ENCODE results near the gene PGLYRP2.
"Not testable (repeated sequence)": the region's sequence is repeated elsewhere in the genome, so short reads cannot be mapped to it uniquely, and the experiment has no call there.

The PGLYRP2 gene, protein sequence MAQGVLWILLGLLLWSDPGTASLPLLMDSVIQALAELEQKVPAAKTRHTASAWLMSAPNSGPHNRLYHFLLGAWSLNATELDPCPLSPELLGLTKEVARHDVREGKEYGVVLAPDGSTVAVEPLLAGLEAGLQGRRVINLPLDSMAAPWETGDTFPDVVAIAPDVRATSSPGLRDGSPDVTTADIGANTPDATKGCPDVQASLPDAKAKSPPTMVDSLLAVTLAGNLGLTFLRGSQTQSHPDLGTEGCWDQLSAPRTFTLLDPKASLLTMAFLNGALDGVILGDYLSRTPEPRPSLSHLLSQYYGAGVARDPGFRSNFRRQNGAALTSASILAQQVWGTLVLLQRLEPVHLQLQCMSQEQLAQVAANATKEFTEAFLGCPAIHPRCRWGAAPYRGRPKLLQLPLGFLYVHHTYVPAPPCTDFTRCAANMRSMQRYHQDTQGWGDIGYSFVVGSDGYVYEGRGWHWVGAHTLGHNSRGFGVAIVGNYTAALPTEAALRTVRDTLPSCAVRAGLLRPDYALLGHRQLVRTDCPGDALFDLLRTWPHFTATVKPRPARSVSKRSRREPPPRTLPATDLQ

DNA sequence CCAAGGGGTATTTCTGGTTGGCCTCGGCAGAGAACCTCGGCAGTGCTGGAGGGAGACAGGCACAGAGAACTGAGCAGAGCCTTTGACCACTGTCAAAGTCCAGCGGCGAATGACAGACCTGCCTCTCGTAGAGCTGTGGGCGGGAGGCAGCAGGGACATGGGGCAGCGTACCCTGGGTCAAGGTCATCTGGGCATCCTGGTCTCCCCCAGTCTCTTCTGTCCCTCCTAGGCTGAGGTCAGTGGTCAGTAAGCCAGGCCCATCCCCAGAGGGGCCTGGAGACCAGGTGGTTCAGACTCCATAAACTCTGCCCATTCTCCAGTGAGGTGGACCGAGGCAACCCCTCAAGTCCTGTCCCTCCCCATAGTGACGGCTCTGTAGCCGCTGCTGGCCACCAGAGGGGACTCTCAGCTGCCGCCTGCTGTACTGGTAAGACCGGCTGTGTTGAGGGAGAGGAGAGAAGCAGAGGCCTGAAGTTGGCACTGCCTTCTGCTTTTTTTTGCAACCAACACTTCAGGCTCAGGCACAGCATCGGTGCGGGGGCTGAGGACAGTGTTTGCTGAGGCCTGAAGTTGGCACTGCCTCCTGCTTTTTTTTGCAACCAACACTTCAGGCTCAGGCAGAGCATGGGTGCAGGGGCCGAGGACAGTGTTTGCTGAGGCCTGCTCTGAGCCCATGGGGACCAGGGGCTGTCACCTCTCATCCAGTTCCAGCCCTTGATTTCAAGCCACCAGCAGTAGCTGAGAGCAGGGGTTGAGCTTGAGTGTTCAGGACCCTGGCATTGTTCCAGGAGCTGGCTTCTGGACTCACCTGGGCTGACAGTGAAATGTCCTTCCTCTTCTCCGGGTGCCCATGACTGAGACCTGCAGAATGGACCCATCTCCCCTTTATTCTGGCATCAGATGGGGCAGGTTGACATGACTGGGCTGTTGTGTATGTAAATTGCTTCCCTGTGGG is at the start of gene PGLYRP2:
TSS of gene PGLYRP2 (minus strand) at position 111 of the 955 bp plus-strand sequence. CDS start 130 bp downstream, outside the sequence.
- DNase-seq (ENCODE audit: low read depth in 1 of 2, low spot score in 1 of 2): no peak

DNA sequence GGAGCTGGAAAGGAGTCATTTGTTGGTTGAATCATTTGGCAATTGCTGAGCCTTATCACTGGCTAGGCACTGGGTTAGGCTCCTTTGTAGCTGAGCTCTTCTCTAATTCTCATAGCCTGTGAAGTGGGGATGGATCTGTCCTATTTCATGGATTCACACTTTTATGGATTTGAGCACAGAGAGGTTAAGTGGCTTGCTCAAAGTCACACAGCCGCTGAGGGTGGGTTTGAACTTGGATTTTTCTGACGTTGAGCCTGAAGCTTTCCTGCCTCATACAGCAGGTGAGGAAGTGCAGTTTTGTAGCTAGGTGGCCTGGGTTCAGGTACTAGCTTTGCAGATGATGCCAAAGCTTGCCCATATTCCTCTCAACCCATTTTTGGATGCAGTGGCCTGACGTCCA is 48.4 kb upstream of the PGLYRP2 start:
- no peak for DNase-seq (ENCODE audit: low read depth in 1 of 2, low spot score in 1 of 2)

DNA sequence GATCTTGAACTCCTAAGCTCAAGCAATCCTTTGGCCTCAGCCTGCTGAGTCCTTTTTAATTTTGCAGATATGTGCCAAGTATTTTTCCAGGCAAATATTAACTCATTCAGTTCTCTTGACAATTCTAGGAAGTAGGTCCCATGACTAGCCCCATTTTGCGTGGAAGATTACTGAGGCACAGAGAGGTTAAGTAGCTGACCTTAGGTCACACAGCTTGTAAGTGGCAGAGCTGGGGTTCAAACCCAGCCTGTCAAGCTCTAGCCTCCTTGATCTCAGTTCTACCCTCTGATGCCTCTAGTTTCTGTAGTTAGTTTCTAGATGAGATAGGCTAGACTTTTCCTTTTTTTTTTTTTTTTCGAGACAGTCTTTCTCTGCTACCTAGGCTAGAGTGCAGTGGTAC is 47.1 kb upstream of the PGLYRP2 start:
- DNase-seq (ENCODE audit: low read depth in 1 of 2, low spot score in 1 of 2): no peak

DNA sequence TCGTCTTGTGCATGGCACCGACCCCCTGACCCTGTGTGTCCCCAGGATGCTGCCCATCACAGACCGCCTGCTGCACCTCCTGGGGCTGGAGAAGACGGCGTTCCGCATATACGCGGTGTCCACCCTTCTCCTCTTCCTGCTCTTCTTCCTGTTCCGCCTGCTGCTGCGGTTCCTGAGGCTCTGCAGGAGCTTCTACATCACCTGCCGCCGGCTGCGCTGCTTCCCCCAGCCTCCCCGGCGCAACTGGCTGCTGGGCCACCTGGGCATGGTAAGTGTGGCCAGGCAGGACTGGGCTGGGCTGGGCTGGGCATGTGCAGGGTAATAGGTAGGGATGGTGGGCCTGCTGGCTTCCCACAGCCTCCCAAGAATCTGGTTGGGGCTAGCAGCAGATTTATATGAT is 46.0 kb upstream of the PGLYRP2 start:
- no peak for DNase-seq (ENCODE audit: low read depth in 1 of 2, low spot score in 1 of 2)

DNA sequence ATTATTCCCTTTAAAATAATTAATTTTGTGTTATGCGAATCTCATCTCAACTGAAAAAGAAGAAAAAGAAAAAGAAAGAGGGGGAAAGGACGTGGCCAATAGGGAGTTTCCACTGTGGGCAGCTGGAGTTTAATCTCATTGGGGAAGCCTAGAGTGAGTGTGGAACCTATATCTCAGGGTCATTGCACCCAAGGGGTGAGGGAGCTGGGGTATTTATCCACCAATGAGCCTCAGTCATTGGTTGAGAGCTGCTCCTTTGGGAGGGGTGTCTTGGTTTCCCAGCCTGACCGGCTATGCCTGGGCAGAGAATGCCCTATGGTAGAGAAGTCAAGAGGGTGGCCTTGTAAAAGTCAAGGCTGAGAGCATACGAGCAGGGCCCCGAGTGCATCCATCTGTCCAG is 45.5 kb upstream of the PGLYRP2 start:
- DNase-seq (ENCODE audit: low read depth in 1 of 2, low spot score in 1 of 2): no peak

DNA sequence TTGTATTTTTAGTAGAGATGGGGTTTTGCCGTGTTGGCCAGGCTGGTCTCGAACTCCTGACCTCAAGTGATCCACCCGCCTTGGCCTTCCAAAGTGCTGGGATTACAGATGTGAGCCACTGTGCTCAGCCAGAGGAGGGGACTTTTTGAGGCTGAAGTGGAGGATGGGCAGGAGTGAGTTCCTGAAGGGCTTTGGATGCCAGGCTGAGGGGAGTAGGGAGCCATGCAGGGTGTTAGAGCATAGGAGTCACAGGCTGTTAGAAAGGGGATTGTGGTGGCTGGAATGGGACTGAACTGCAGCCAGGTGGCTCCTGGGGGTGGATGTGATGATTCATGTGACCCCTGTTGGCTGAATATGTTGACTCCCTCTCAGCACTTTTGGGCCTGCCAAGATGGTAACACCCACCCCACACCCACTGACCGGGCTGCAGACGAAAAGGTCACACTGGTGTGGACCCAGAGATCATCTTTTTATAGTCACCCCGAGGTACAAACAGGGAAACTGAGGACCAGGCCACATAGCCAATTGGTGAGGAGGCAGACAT is 40.2 kb upstream of the PGLYRP2 start:
- no peak for DNase-seq (ENCODE audit: low read depth in 1 of 2, low spot score in 1 of 2)

DNA sequence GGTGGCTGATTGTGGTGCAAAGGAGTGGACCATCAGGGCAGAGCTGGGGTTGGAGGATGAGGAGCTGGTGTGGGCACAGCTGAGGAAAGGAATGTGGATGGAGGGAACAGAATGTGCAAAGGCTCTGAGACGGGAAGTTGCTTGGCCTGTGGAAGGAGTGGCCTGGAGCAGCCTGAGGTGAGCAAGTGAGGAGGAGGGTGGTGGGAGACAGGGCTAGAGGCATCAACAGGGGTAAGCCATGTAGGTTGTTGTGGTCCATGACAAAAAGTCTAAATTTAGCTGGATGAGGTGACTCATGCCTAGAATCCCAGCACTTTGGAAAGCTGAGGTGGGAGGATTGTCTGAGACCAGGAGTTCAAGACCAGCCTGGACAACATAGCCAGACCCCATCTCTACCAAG is 38.5 kb upstream of the PGLYRP2 start:
- no peak for DNase-seq (ENCODE audit: low read depth in 1 of 2, low spot score in 1 of 2)

DNA sequence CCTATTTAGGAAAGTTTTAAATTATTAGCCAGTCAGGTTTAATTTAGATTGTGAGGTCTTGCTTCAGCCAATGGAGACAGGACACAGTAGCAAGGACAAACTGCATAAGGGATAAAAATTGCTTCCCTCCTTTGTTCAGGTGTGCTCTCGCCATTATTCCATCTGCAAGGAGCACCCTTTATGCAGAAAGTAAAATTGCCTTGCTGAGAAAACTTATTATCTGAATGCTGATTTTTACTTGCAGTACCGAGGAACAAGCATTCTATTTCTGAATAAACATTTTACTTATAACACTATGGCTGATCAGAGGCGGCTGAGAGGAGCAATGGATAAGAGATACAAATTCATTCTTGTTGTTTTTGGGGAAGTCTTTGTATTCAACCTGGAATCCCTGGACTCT is 37.1 kb upstream of the PGLYRP2 start:
- DNase-seq (ENCODE audit: low read depth in 1 of 2, low spot score in 1 of 2): no peak

DNA sequence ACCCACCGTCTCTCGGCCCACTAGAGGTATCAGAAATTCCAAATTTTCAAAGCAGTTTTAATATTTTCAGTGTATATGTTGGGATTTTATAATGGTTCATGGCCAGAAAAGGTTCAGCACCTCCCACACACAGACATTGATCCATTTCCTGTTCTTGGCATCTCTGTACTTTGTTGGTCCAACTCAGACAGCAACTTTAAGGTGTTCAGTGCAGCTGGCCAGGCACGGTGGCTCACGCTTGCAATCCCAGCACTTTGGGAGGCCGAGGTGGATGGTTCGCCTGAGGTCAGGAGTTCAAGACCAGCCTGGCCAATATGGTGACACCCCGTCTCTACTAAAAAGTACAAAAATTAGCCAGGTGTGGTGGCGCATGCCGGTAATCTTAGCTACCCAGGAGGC is 35.9 kb upstream of the PGLYRP2 start:
- not testable (repeated sequence) for DNase-seq (ENCODE audit: low read depth in 1 of 2, low spot score in 1 of 2)

DNA sequence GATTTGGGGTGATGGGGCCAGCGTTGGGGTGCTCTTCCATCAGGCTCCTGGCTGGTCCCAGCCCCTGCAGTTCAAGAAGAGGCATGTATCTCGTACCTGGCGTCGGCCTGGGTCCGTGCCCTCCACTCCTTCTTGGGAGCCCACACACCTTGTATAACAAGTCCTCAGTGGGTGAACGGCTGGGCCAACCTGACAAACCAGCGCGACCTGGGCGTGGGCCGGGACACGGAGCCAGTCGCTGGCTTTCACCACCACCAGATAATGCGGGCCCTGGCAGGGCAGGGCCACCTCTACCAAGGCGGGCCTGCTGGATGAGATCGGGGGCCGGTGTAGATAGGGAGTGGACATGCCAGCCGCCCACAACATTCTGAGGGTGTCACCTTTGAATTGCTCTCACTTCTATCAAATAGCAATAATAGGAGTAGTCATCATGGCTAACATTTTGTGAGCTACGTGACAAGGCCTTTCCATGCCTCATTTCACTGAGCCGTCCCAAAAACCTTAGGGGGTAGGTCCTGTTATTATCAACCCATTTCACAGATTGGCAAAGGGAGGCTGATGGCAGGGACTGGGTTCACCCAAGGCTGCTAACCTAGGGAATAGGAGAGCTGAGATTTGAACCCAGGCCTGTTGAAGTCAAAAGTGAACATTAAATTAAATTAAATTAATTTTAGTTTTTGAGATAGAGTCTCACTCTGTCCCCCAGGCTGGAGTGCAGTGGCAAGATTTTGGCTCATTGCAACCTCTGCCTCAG is 32.5 kb upstream of the PGLYRP2 start:
- no peak for DNase-seq (ENCODE audit: low read depth in 1 of 2, low spot score in 1 of 2)

DNA sequence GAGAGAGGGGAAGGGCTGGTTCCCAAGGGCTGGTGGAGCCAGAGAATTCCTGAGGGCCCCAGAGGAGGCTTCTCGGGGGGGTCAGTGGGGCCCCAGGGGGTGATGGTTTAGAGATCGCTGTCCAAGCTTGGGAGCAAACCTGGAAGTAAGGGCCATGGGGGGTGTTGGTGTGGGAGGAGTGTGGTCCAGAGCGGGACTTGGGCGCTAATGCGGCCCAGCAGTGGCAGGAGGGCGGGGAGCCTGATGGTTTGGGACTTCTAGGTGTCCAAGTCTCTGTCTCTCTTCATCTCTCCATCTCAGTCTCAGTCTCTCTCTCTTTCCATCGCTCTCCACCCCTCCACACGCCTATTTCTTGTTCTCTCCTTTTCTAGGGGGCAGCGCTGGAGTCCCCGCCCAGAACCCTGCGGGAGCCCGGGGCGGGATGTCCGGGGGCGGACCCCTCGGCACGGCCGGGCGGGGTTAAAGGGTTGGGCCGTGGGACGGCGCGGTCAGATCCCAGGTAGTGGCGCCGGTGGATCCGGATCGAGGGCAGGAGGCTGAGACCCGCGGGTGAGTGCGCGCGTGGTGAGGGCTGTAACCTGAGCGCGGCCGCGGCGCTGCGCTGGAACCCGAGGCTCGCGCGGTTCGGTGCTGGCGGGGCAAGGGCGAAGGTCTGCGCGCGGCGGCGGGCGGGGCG is 28.9 kb upstream of the PGLYRP2 start, which contains the start of gene CYP4F22:
TSS of gene CYP4F22 (plus strand) at position 491 of the 676 bp plus-strand sequence. CDS start 16,812 bp downstream, outside the sequence.
- no peak for DNase-seq (ENCODE audit: low read depth in 1 of 2, low spot score in 1 of 2)

DNA sequence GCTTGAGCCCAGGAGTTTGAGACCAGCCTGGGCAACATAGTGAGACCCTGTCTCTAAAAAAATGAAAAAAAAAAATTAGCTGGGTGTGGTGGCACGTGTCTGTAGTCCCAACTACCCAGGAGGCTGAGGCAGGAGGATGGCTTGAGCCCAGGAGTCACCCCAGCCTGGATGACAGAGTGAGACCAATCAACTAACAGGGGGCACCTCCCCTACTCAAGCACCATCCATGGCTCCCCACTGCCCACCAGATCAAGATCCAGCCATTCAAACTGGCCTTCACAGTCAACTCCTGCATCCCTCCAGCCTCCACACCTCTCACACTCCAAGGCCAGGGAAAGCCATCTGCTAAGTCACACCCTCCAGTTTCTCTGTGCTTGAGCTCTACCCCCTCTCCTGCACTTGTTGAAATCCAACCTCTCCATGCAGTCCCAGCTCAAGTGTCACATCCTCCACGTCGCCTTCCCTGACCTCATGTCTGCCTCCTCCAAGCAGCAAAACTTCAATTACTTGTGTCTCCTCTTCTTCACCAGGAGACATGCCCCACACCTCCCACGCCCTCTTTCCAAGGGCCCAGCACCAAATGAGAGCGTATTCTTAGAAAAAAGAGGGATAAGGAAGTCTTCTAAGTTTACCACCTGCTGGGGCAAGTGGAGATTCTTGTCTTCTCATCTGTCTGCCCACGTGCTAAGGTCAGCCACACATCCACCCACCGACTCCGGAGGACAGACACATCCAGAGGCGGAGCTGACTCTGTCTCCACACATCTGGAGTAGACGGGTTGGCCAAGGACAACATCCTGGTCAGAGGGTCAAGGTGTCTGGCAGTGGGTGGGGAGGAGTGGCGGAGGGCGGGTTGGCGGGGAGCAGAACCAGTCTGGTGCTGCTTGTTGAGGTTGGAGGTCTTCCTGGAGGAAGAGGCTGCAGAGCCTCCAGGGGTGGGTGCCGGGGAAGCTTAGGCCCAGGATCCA is 28.1 kb upstream of the PGLYRP2 start:
- no peak for DNase-seq (ENCODE audit: low read depth in 1 of 2, low spot score in 1 of 2)

DNA sequence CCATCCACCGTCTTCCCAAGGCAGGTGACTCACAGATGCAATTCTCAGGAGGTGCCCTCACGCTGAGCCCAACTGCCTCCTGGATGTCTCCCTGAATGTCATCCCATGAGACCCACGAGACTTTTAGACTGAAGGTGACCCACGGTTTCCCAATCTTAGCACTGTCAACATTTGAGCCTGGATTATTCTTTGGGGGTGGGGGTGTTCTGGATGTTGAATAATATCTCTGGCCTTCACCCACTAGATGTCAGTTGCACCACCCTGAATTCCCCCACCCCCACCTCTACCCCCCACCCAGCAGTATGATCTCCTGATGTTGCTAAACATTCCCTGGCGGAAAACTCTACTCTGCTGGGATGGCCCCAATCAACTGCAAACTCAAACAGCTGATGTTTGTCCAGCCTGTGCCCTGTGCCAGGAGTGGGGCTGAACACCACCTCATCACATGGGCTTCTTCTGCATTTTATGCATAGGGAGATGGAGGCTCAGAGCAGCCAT is 26.8 kb upstream of the PGLYRP2 start:
- DNase-seq (ENCODE audit: low read depth in 1 of 2, low spot score in 1 of 2): no peak

DNA sequence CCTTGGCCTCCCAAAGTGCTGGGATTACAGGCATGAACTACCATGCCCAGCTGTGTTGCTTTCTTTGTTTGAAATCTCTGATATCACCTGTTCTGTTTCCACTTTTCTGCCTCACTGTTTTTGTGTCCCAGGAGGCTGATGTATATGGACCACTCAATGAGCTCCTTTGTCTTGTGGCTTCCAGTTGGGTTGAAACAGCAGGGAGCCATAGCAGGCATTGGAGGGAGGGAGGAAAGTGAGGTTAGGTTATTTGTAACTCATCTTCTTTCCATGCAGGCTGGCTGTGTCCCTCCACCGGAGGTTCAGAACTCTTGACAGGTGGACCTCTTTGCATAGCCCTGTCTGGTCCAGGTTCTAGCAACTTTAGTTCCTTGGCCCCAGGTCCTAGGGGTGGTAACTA is 23.0 kb upstream of the PGLYRP2 start:
- DNase-seq (ENCODE audit: low read depth in 1 of 2, low spot score in 1 of 2): no peak

DNA sequence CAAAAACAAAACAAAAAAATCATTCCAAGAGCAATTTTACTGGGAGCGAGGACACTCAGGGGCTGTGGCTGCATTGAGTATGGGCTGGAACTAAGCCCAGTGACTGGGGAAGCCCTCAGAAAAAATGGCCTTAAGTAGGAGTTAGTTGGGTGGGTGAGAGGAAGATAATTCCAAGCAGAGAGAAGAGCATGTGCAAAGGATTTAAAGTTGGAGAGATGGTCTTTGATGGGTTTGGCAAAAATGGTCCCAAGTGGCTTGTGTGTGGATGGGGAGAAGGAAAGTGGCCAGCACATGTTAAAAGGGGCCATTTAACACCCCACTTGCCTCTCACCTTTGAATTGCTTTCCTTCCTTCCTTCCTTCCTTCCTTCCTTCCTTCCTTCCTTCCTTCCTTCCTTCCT is 22.3 kb upstream of the PGLYRP2 start:
- DNase-seq (ENCODE audit: low read depth in 1 of 2, low spot score in 1 of 2): no peak

DNA sequence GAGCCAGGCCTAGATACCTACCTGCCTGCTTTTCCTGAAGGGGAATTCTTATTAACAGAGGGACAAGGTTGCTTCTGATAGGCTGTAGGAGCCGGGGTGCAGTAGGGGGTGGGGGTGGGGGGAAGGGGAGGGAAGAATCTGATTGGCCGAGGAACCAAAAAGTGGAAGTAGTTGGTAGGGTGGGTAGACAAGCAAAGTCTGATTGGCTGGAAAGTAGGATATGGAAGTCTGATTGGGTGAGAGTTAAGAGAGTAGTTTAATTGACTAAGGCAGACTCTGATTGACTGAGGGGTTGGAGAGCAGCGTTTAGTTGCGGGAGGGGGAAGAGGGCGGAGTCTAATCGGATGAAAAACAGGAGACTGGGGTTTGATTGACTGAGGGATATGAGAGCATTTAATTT is 19.6 kb upstream of the PGLYRP2 start:
- no peak for DNase-seq (ENCODE audit: low read depth in 1 of 2, low spot score in 1 of 2)

DNA sequence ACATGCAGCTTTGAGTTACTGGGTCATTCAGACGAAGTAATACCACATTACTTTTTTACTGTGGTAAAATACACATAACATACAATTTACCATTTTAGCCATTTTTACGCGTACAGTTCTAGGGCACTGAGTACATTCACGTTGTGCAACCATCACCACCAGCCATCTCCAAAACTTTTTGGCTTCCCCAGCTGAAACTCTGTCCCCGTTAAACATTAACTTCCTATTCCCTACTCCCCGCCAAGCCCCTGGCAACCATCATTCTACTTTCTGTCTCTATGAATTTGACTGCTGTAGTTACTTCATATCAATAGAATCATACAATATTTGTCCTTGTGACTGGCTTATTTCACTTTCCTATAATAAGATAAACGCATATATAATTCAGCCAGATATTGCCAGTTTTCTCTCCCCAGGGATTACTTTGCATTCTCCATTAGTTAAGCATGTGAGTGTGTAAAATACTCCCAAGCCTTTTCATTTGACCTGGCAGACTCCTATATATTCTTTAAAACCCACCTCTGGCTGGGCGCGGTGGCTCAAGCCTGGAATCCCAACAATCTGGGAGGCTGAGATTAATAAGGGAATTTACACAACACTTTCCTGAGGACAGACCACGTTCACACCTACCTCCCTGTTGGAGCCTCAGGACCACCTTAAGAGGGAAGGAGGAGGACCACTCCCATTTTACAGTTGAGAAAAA is 19.0 kb upstream of the PGLYRP2 start:
- DNase-seq (ENCODE audit: low read depth in 1 of 2, low spot score in 1 of 2): no peak

DNA sequence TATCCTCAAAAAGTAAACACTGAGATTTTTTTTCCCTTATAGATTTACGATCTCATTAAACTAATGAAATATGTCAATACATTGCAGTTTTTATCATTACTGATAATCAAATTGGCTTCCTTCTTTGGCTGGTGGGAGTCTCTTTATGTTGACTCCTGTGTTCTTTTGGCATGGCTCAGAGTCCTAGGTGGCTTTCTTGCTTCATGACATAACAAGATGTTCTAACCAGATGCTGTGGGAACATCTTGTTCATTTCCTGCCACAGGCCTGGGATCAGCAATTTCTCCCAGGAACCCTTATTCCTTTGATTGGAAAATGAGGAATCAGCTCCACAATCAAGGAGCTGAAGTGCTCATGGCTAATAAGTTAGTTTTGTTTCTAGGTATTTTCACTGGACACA is 15.8 kb upstream of the PGLYRP2 start:
- DNase-seq (ENCODE audit: low read depth in 1 of 2, low spot score in 1 of 2): no peak

Data from stimulated activated CD4-positive, alpha-beta T cell treated with anti-CD3 and anti-CD28 coated beads, Interleukin-15, amount 100 ng/mL, for 1 hour (primary cell).